BE2C (cell line): ENCODE results near the gene ULBP2.
"Not testable (repeated sequence)": the region's sequence is repeated elsewhere in the genome, so short reads cannot be mapped to it uniquely, and the experiment has no call there.

Source experiments
- DNase-seq: peaks from one replicate; pipeline ENCODE4 v3.0.0-alpha.2; 2020
- H3K27me3 ChIP-seq: fragments of 250-450 bp; sonication (Bioruptor Pico); 2 replicates; pipeline ENCODE4 v1.5.1; 2020; ENCODE audit warnings: mild to moderate bottlenecking
- H3K36me3 ChIP-seq: fragments of 250-450 bp; sonication (Bioruptor Pico); 2 replicates; pipeline ENCODE4 v1.5.1; 2020; ENCODE audit warnings: mild to moderate bottlenecking
- H3K4me1 ChIP-seq: fragments of 250-450 bp; sonication (Bioruptor Pico); 2 replicates; pipeline ENCODE4 v1.5.1; 2020
- H3K4me3 ChIP-seq: 2 replicates; pipeline ENCODE4 v1.5.1; 2011; ENCODE audit warnings: low read depth, low read length
- H3K9me3 ChIP-seq: fragments of 250-450 bp; sonication (Bioruptor Pico); 2 replicates; pipeline ENCODE4 v1.5.1; 2020
- CTCF ChIP-seq: IDR thresholded peaks from 2 replicates; pipeline ENCODE4 v1.5.1; 2012; ENCODE audit warnings: mild to moderate bottlenecking, low read depth, low read length

Gene ULBP2

GRCh38 chr6:149964308-149965193 lies 22.7 kb downstream of the ULBP2 start:
- Histone ChIP-seq H3K27me3 (peaks cover 43% of the 10 kb centered on the region), H3K4me3 (peak overlapping the region; percentile 65), H3K4me1 (no peaks in the 10 kb centered on the region), H3K36me3 (no peaks in the 10 kb centered on the region), H3K9me3 (no peaks in the 10 kb centered on the region)
- no peak for DNase-seq
- TF ChIP-seq CTCF: no peak

- no peak for TF ChIP-seq CTCF
- no peak for DNase-seq
- no peaks in the 10 kb centered on the region for H3K4me1 ChIP-seq
- no peaks in the 10 kb centered on the region for H3K9me3 ChIP-seq
- no peaks in the 10 kb centered on the region for H3K36me3 ChIP-seq
- peaks cover 40% of the 10 kb centered on the region for H3K27me3 ChIP-seq
- H3K4me3 ChIP-seq: peak overlapping the region; percentile 65; the same call in 1 of the 2 replicates
These were observed 23.6 kb downstream of the ULBP2 start for GRCh38 chr6:149965194-149966020.

GRCh38 chr6:149966319-149966718 lies 24.5 kb downstream of the ULBP2 start:
- not testable (repeated sequence) for H3K4me1 ChIP-seq, DNase-seq, H3K9me3 ChIP-seq, H3K36me3 ChIP-seq, H3K4me3 ChIP-seq
- peaks cover 34% of the 10 kb centered on the region for H3K27me3 ChIP-seq

- DNase-seq: no peak
- Histone ChIP-seq H3K4me1 (no peaks in the 10 kb centered on the region), H3K27me3 (peaks cover 34% of the 10 kb centered on the region), H3K9me3 (no peaks in the 10 kb centered on the region), H3K4me3 (no peak overlapping the region), H3K36me3 (no peaks in the 10 kb centered on the region)
- no peak for TF ChIP-seq CTCF
These were observed 25.8 kb downstream of the ULBP2 start for GRCh38 chr6:149967591-149967990.

- H3K4me3 ChIP-seq, H3K9me3 ChIP-seq, H3K36me3 ChIP-seq, DNase-seq, H3K4me1 ChIP-seq: not testable (repeated sequence)
- H3K27me3 ChIP-seq: peaks cover 31% of the 10 kb centered on the region
These were observed 26.2 kb downstream of the ULBP2 start for GRCh38 chr6:149967999-149968398.

GRCh38 chr6:149968909-149969308 lies 27.1 kb downstream of the ULBP2 start:
- DNase-seq, H3K4me3 ChIP-seq, H3K36me3 ChIP-seq, H3K4me1 ChIP-seq, H3K9me3 ChIP-seq: not testable (repeated sequence)
- H3K27me3 ChIP-seq: peaks cover 28% of the 10 kb centered on the region

- no peak for TF ChIP-seq CTCF
- Histone ChIP-seq H3K27me3 (peaks cover 21% of the 10 kb centered on the region), H3K36me3 (no peaks in the 10 kb centered on the region), H3K9me3 (no peaks in the 10 kb centered on the region), H3K4me1 (no peaks in the 10 kb centered on the region), H3K4me3 (no peak overlapping the region)
- DNase-seq: no peak
These were observed 27.8 kb downstream of the ULBP2 start for GRCh38 chr6:149969635-149970034.

- H3K4me3 ChIP-seq, DNase-seq: not testable (repeated sequence)
These were observed 32.6 kb downstream of the ULBP2 start for GRCh38 chr6:149974394-149974793.

More at GRCh38 chr6:149974394-149974793, 32.6 kb downstream of the ULBP2 start:
- peaks cover 16% of the 10 kb centered on the region; the same call in 1 of the 2 replicates for H3K27me3 ChIP-seq
- H3K36me3 ChIP-seq, H3K9me3 ChIP-seq, H3K4me1 ChIP-seq: not testable (repeated sequence)
